Testis (tissue), 2 donors: ENCODE data around the gene FRY.

Experiments used
- POLR2A ChIP-seq: fragments of 450-650 bp; IDR thresholded peaks from one replicate; pipeline ENCODE4 v1.6.1; 2017; ENCODE audit warnings: antibody characterized with exemption, mild to moderate bottlenecking, moderate library complexity
- TF ChIP-seq, protein P1 (sequence below), 3 experiments: fragments of 450-650 bp in 2 of 3; fragments of 200-600 bp in 1 of 3; sonication (generic) in 1 of 3; IDR thresholded peaks; one replicate each; pipeline ENCODE4 v1.5.1; 2016 to 2019; ENCODE audit warnings: antibody characterized with exemption in 3 of 3, mild to moderate bottlenecking in 2 of 3, moderate library complexity in 1 of 3

DNA sequence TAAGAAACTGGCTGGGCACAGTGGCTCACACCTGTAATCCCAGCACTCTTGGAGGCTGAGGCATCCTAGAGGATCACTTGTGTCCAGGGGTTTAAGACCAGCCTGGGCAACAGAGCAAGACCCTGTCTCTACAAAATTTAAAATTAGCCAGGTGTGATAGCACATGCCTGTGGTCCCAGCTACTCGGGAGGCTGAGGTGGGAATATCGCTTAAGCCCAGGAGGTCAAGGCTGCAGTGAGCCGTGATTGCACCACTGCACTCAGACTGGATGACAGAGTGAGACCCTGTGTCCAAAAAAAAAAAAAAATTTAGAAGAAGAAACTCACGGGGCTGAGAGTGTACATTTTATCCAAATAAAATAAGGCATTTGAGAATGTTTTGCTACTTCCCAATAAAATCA, 224.7 kb downstream of the FRY start:
- TF ChIP-seq, protein P1, sequence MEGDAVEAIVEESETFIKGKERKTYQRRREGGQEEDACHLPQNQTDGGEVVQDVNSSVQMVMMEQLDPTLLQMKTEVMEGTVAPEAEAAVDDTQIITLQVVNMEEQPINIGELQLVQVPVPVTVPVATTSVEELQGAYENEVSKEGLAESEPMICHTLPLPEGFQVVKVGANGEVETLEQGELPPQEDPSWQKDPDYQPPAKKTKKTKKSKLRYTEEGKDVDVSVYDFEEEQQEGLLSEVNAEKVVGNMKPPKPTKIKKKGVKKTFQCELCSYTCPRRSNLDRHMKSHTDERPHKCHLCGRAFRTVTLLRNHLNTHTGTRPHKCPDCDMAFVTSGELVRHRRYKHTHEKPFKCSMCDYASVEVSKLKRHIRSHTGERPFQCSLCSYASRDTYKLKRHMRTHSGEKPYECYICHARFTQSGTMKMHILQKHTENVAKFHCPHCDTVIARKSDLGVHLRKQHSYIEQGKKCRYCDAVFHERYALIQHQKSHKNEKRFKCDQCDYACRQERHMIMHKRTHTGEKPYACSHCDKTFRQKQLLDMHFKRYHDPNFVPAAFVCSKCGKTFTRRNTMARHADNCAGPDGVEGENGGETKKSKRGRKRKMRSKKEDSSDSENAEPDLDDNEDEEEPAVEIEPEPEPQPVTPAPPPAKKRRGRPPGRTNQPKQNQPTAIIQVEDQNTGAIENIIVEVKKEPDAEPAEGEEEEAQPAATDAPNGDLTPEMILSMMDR (IDR thresholded peaks at IDR 0.05), result no peak
- no peak for TF ChIP-seq POLR2A
